KMS-11 (cell line): ENCODE results near the gene ATP8A2.
"Not testable (repeated sequence)": the region's sequence is repeated elsewhere in the genome, so short reads cannot be mapped to it uniquely, and the experiment has no call there.

ENCODE experiments used
- H2AFZ ChIP-seq: fragments of 200-600 bp; sonication (generic); 2 replicates; pipeline ENCODE4 v1.6.1; 2016; ENCODE audit warnings: antibody characterized with exemption, mixed run types, low read depth
- H3K27ac ChIP-seq: fragments of 200-600 bp; sonication (generic); 2 replicates; pipeline ENCODE4 v1.6.1; 2016; ENCODE audit warnings: mild to moderate bottlenecking, mixed run types
- H3K27me3 ChIP-seq: fragments of 200-600 bp; sonication (generic); 2 replicates; pipeline ENCODE4 v1.6.1; 2017; ENCODE audit warnings: mild to moderate bottlenecking, low read depth, mixed run types, moderate library complexity; ENCODE audit not compliant: insufficient read depth
- H3K36me3 ChIP-seq: fragments of 200-600 bp; sonication (generic); 2 replicates; pipeline ENCODE4 v1.6.1; 2017; ENCODE audit warnings: mild to moderate bottlenecking, mixed run types; ENCODE audit not compliant: insufficient read depth
- H3K4me1 ChIP-seq: fragments of 200-600 bp; sonication (generic); 2 replicates; pipeline ENCODE4 v1.6.1; 2016; ENCODE audit warnings: mild to moderate bottlenecking, low read depth, mixed run types; ENCODE audit not compliant: poor library complexity, severe bottlenecking
- H3K4me2 ChIP-seq: fragments of 200-600 bp; sonication (generic); 2 replicates; pipeline ENCODE4 v1.7.0; 2016; ENCODE audit warnings: mild to moderate bottlenecking, mixed run types
- H3K4me3 ChIP-seq: fragments of 200-600 bp; sonication (generic); IDR thresholded peaks from 2 replicates; pipeline ENCODE4 v1.6.1; 2017; ENCODE audit warnings: low read depth, low read length, mixed read lengths; ENCODE audit not compliant: insufficient read depth
- H3K79me2 ChIP-seq: fragments of 200-600 bp; sonication (generic); 2 replicates; pipeline ENCODE4 v1.6.1; 2016; ENCODE audit warnings: low read depth, mixed run types; ENCODE audit not compliant: insufficient read depth
- H3K9ac ChIP-seq: fragments of 200-600 bp; sonication (generic); 2 replicates; pipeline ENCODE4 v1.6.1; 2016; ENCODE audit warnings: mild to moderate bottlenecking, mixed run types
- H4K20me1 ChIP-seq: fragments of 200-600 bp; sonication (generic); 2 replicates; pipeline ENCODE4 v1.6.1; 2016; ENCODE audit warnings: mild to moderate bottlenecking, mixed run types; ENCODE audit not compliant: insufficient read depth
- TF ChIP-seq, protein P1 (sequence below): fragments of 200-600 bp; sonication (generic); conservative IDR thresholded peaks from 2 replicates; pipeline ENCODE4 v1.6.1; 2017; ENCODE audit warnings: low read depth, mild to moderate bottlenecking, antibody characterized with exemption, low read length, moderate library complexity, mixed read lengths

ATP8A2 gene

DNA sequence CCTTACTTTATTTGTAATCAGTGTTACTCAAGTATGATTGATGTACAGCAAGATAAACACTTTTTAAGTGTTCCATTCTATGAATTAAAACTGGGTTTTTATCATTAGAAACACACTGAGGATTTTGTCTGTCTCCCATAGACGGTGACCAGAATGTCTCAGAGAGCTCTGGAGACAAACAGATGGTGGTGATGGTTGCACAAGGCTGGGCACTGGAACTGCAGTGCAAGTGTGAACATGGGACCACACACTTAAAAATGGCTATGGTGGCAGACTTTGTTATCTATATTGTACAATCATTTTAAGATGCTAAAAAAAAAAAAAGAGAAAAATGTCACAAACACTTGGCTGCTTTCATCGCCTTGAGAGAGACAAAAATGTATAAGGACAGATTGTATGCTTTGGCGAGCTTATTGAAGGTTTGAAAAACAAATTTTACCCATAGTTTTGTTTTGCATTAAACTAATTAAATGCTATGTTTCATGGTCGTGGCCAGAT, 407.1 kb downstream of the ATP8A2 start:
- Histone ChIP-seq H4K20me1 (no peaks in the 10 kb centered on the region), H3K4me3 (no peak overlapping the region), H3K9ac (peak overlapping the region; percentile 47; the same call in 1 of the 2 replicates), H3K4me1 (peaks cover 54% of the 10 kb centered on the region), H3K79me2 (no peaks in the 10 kb centered on the region), H3K4me2 (peak overlapping the region; percentile 93), H2AFZ (peak overlapping the region; percentile 50; the same call in 1 of the 2 replicates), H3K36me3 (no peaks in the 10 kb centered on the region), H3K27ac (peak overlapping the region; percentile 85), H3K27me3 (no peaks in the 10 kb centered on the region)
- TF ChIP-seq, protein P1, sequence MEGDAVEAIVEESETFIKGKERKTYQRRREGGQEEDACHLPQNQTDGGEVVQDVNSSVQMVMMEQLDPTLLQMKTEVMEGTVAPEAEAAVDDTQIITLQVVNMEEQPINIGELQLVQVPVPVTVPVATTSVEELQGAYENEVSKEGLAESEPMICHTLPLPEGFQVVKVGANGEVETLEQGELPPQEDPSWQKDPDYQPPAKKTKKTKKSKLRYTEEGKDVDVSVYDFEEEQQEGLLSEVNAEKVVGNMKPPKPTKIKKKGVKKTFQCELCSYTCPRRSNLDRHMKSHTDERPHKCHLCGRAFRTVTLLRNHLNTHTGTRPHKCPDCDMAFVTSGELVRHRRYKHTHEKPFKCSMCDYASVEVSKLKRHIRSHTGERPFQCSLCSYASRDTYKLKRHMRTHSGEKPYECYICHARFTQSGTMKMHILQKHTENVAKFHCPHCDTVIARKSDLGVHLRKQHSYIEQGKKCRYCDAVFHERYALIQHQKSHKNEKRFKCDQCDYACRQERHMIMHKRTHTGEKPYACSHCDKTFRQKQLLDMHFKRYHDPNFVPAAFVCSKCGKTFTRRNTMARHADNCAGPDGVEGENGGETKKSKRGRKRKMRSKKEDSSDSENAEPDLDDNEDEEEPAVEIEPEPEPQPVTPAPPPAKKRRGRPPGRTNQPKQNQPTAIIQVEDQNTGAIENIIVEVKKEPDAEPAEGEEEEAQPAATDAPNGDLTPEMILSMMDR: no peak

DNA sequence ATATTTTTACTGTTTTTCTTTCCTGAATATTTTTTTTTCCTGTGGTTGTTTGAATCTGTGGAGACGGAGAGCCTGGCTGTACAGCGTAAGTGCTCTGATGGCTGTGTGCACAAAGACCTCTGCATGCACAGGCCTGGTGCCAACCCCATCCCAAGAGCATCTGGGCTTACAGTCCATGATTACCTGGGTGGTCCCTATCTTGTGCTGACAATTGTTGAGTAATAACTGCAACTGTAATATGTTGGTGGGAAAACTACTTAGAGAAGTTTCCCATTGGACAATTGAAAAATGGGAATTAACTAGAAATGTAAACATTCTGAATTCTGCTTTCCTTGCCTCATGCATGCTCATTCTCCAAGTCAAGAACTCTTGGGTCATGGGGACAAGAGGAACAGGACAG, 411.3 kb downstream of the ATP8A2 start:
- no peak overlapping the region for H3K4me3 ChIP-seq
- no peaks in the 10 kb centered on the region for H3K27me3 ChIP-seq
- TF ChIP-seq, protein P1: no peak
- H3K27ac ChIP-seq: no peak overlapping the region
- H4K20me1 ChIP-seq: no peaks in the 10 kb centered on the region
- no peak overlapping the region for H2AFZ ChIP-seq
- H3K4me1 ChIP-seq: peaks cover 27% of the 10 kb centered on the region
- no peaks in the 10 kb centered on the region for H3K36me3 ChIP-seq
- H3K4me2 ChIP-seq: no peak overlapping the region
- H3K79me2 ChIP-seq: no peaks in the 10 kb centered on the region
- H3K9ac ChIP-seq: no peak overlapping the region

DNA sequence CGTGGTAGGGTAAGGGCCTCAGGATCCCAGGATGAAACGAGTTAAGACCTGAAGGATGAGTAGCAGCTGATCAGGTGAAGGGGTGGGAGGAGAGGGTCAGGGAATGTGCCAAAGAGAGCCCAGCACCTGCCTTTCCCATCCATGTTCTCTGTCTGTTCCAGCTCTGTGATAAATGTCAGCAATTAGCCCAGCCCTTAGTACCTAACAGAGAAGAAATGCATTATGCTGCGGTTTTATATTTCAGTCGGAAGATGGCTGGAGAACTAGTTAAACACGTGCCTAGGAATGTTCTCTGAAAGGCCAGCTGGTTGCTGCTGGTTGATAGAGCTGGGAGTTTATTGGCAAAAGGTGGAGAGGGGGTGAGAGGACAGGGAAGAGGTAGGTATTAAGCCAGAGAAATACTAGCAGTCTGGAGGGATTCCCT, 411.8 kb downstream of the ATP8A2 start:
- Histone ChIP-seq H2AFZ (no peak overlapping the region), H3K9ac (no peak overlapping the region), H3K36me3 (no peaks in the 10 kb centered on the region), H3K79me2 (no peaks in the 10 kb centered on the region), H3K4me2 (no peak overlapping the region), H3K27me3 (no peaks in the 10 kb centered on the region), H4K20me1 (no peaks in the 10 kb centered on the region), H3K4me3 (no peak overlapping the region), H3K27ac (no peak overlapping the region), H3K4me1 (peaks cover 22% of the 10 kb centered on the region)
- TF ChIP-seq, protein P1: no peak

DNA sequence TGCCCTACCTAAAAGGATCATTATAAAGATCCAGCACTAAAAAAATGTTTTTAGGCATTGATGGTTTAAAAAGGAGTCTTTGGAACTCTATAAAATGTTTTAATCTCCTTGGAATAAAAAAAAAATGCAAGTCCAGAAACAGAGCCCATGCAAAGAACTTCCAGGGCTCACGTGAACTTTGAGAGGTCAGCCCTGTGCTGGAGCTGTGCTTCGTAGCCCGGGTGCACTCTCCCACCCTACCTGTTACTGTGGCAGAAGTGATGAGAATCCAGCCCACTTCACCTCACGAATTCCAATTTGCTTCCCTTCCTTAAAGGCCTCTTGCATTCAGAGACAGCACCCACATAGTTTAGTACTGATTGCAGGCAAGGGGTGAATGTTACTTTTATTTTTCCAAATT, 412.3 kb downstream of the ATP8A2 start:
- H4K20me1 ChIP-seq: no peaks in the 10 kb centered on the region
- H3K36me3 ChIP-seq: no peaks in the 10 kb centered on the region
- H3K27ac ChIP-seq: no peak overlapping the region
- H3K4me2 ChIP-seq: no peak overlapping the region
- H2AFZ ChIP-seq: no peak overlapping the region
- no peaks in the 10 kb centered on the region for H3K79me2 ChIP-seq
- H3K9ac ChIP-seq: no peak overlapping the region
- TF ChIP-seq, protein P1: no peak
- no peaks in the 10 kb centered on the region for H3K27me3 ChIP-seq
- no peak overlapping the region for H3K4me3 ChIP-seq
- H3K4me1 ChIP-seq: peaks cover 17% of the 10 kb centered on the region

DNA sequence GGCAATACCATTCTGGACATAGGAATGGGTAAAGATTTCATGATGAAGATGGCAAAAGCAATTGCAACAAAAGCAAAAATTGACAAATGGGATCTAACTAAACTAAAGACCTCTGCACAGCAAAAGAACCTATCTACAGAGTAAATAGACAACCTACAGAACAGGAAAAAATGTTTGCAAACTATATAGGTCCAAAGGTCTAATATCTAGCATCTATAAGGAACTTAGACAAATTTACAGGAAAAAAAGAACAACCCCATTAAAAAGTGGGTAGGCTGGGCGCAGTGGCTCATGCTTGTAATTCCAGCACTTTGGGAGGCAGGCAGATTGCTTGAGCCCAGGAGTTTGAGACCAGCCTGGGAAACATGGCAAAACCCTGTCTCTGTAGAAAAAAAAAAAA, 418.4 kb downstream of the ATP8A2 start:
- H3K36me3 ChIP-seq, H3K79me2 ChIP-seq, H3K4me1 ChIP-seq, H2AFZ ChIP-seq, H3K27ac ChIP-seq, H4K20me1 ChIP-seq, H3K9ac ChIP-seq, H3K27me3 ChIP-seq, H3K4me3 ChIP-seq, H3K4me2 ChIP-seq: not testable (repeated sequence)
